Ovary (tissue), 9 donors: Measurements from ENCODE around the gene GSTM2. TPM values are rescaled to one million over a fixed set of nuclear protein-coding genes. Genes with fewer than 3 reads are reported as not detected.
"Not testable (repeated sequence)": the region's sequence is repeated elsewhere in the genome, so short reads cannot be mapped to it uniquely, and the experiment has no call there.

ENCODE experiments used
- DNase-seq, 5 donors: peaks; one replicate each; pipeline ENCODE4 v3.0.0-alpha.2; 2019 to 2020
- H3K27ac ChIP-seq, 2 donors: fragments of 200-600 bp; one replicate each; pipeline versions ENCODE4 v1.5.1 to v1.8.0; 2019 to 2022
- H3K27me3 ChIP-seq: fragments of 200-600 bp; one replicate; pipeline ENCODE4 v1.8.0; 2022
- H3K36me3 ChIP-seq: fragments of 200-600 bp; sonication (generic); one replicate; pipeline ENCODE4 v1.5.1; 2019
- H3K4me1 ChIP-seq: one replicate; pipeline ENCODE4 v1.8.1; 2013; ENCODE audit warnings: mild to moderate bottlenecking, moderate library complexity; ENCODE audit not compliant: insufficient read depth
- H3K4me3 ChIP-seq: fragments of 200-600 bp; sonication (generic); one replicate; pipeline ENCODE4 v1.5.1; 2017
- H3K9me3 ChIP-seq, 2 donors: fragments of 200-600 bp in 1 of 2; sonication (generic) in 1 of 2; one replicate each; pipeline versions ENCODE4 v1.5.1 to v1.8.1; 2013 to 2019; ENCODE audit warnings: mild to moderate bottlenecking in 1 of 2, moderate library complexity in 1 of 2
- EP300 ChIP-seq: sonication (generic); formaldehyde crosslinking; IDR thresholded peaks from one replicate; pipeline ENCODE4 v1.6.1; 2017; ENCODE audit warnings: antibody characterized with exemption
- POLR2A ChIP-seq: fragments of 450-650 bp; IDR thresholded peaks from one replicate; pipeline ENCODE4 v1.6.1; 2017; ENCODE audit warnings: antibody characterized with exemption, mild to moderate bottlenecking, moderate library complexity
- WGBS, 3 donors: extraction: QIAGEN DNeasy Blood & Tissue Kit in 1 of 3; methylation state at CpG; one replicate each; pipeline versions ENCODE4 v1.1.5 to v1.1.7; 2013 to 2017; 5-methylcytosine and 5-hydroxymethylcytosine counted together
- intact Hi-C, 4 donors: fragments of 100-400 bp; cut with DNase I; formaldehyde crosslinking; loops; one replicate each; pipeline versions ENCODE4 v1.11.0 to v1.15.1; 2022 to 2023
- polyA plus RNA-seq, 2 donors: library from polyadenylated mRNA; stranded (reverse); fragments of 200-250 nt in 1 of 2; fragments of 350-450 nt in 1 of 2; fragmentation: Illumina TruSeq in 1 of 2; extraction: RNeasy Lipid Tissue Mini Kit (QIAGEN cat#74804) in 1 of 2; gene quantifications; one replicate each; pipeline ENCODE4 v1.2.3, GENCODE V29; 2013 to 2014
- total RNA-seq, 7 donors: library from RNA; depleted of rRNA in 2 of 7; stranded (reverse); fragments of >200 nt in 2 of 7; fragmentation: NEBNext Ultra II Directional in 3 of 7; extraction: Animal tissue kit (Norgen Biotek cat#: 25700) in 3 of 7; gene quantifications; one replicate each; pipeline versions ENCODE4 v1.1.0 to v1.2.4, GENCODE V29; 2016 to 2023
- TF ChIP-seq, protein P1 (sequence below), 3 donors: fragments of 450-650 bp in 2 of 3; fragments of 200-600 bp in 1 of 3; IDR thresholded peaks; one replicate each; pipeline versions ENCODE4 v1.5.1 to v1.8.0; 2016 to 2022; ENCODE audit warnings: antibody characterized with exemption in 3 of 3, mild to moderate bottlenecking in 1 of 3
- donor health status: DM: no; HTN: no; CAD: no; lungs with moderate emphysema.
- donor health status: DM: no; HTN: no; CAD: no.
- donor health status: Bipolar disorder and iron deficiency.
- donor health status: DM: yes; HTN: yes; CAD: no.
- donor health status: DM: no; HTN: no; CAD: no.
- donor health status: DM: yes; HTN: yes; CAD: no.

GSTM2 gene
- total and polyA plus RNA-seq, 9 donors = 101 to 318 (median 202) TPM

- no peak overlapping the region for H3K4me3 ChIP-seq
- H3K27ac ChIP-seq = no peak overlapping the region
- intact Hi-C loops = loop anchor here in 1 of 4 donors (5.0 kb wide), 3 partner anchors 48 to 323 kb away; partner anchors contain the start of gene GSTM5
- H3K9me3 ChIP-seq = no peaks in the 10 kb centered on the region
- H3K27me3 ChIP-seq = no peaks in the 10 kb centered on the region
- no peak for DNase-seq
- 83 to 97% (median 85%) methylated on average over 1 of the region's 1 CpG for WGBS, 3 donors
- H3K4me1 ChIP-seq = peaks cover 9% of the 10 kb centered on the region
- TF ChIP-seq EP300 (no peak), POLR2A (no peak)
- TF ChIP-seq, protein P1, sequence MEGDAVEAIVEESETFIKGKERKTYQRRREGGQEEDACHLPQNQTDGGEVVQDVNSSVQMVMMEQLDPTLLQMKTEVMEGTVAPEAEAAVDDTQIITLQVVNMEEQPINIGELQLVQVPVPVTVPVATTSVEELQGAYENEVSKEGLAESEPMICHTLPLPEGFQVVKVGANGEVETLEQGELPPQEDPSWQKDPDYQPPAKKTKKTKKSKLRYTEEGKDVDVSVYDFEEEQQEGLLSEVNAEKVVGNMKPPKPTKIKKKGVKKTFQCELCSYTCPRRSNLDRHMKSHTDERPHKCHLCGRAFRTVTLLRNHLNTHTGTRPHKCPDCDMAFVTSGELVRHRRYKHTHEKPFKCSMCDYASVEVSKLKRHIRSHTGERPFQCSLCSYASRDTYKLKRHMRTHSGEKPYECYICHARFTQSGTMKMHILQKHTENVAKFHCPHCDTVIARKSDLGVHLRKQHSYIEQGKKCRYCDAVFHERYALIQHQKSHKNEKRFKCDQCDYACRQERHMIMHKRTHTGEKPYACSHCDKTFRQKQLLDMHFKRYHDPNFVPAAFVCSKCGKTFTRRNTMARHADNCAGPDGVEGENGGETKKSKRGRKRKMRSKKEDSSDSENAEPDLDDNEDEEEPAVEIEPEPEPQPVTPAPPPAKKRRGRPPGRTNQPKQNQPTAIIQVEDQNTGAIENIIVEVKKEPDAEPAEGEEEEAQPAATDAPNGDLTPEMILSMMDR (IDR thresholded peaks at IDR 0.05) = no peak
- no peaks in the 10 kb centered on the region for H3K36me3 ChIP-seq
These were observed 3.2 kb upstream of the GSTM2 start for GRCh38 chr1:109664671-109665070.

GRCh38 chr1:109668123-109668775, 392 bp downstream of the GSTM2 start:
- intact Hi-C loops = loop anchor here in 1 of 4 donors (5.0 kb wide), 2 partner anchors 44 to 89 kb away; partner anchors contain the start of gene GSTM5

GRCh38 chr1:109669246-109669948, 1.5 kb downstream of the GSTM2 start:
- TF ChIP-seq POLR2A (no peak), EP300 (no peak)
- TF ChIP-seq, protein P1 (IDR thresholded peaks at IDR 0.05) = no peak
- peak in 1 of 5 donors; percentile 26 for DNase-seq
- intact Hi-C loops = loop anchor here in 1 of 4 donors (5.0 kb wide), 2 partner anchors 43 to 88 kb away; partner anchors contain the start of gene GSTM5

More at GRCh38 chr1:109668123-109668775, 392 bp downstream of the GSTM2 start:
- peaks cover 5% of the 10 kb centered on the region for H3K4me1 ChIP-seq
- no peak for TF ChIP-seq POLR2A
- TF ChIP-seq, protein P1 (IDR thresholded peaks at IDR 0.05) = no peak
- no peak for TF ChIP-seq EP300
- no peaks in the 10 kb centered on the region for H3K27me3 ChIP-seq
- DNase-seq = peak in 2 of 5 donors; percentile 29 to 39
- WGBS, 3 donors = 3 to 8% (median 6%) methylated on average over 12 to 26 of the region's 26 CpGs
- peak overlapping the region; percentile 49 for H3K4me3 ChIP-seq
- peak overlapping the region; percentile 16 to 54 for H3K27ac ChIP-seq
- H3K36me3 ChIP-seq = no peaks in the 10 kb centered on the region
- no peaks in the 10 kb centered on the region for H3K9me3 ChIP-seq

GRCh38 chr1:109669949-109670302, 2.1 kb downstream of the GSTM2 start:
- H3K4me3 ChIP-seq, DNase-seq, H3K9me3 ChIP-seq, H3K4me1 ChIP-seq, H3K36me3 ChIP-seq, H3K27ac ChIP-seq, H3K27me3 ChIP-seq: not testable (repeated sequence)
- WGBS, 3 donors = 94 to 99% (median 96%) methylated on average over 5 of the region's 5 CpGs
- intact Hi-C loops = loop anchor here in 1 of 4 donors (5.0 kb wide), 2 partner anchors 42 to 87 kb away; partner anchors contain the start of gene GSTM5

More at GRCh38 chr1:109669246-109669948, 1.5 kb downstream of the GSTM2 start:
- no peaks in the 10 kb centered on the region for H3K27me3 ChIP-seq
- no peak overlapping the region for H3K27ac ChIP-seq
- H3K4me1 ChIP-seq = peaks cover 5% of the 10 kb centered on the region
- no peaks in the 10 kb centered on the region for H3K36me3 ChIP-seq
- WGBS, 3 donors = 91 to 93% (median 92%) methylated on average over 22 of the region's 22 CpGs
- no peak overlapping the region for H3K4me3 ChIP-seq
- H3K9me3 ChIP-seq = no peaks in the 10 kb centered on the region
